HepG2 (cell line): ENCODE results near the gene CD6.

Source experiments
- CTCF ChIP-seq: sonication (generic); formaldehyde crosslinking; IDR thresholded peaks from 2 replicates; pipeline ENCODE4 v1.5.0; 2020; ENCODE audit warnings: mild to moderate bottlenecking, missing genetic modification reagents, moderate library complexity
- ZNF121 ChIP-seq: sonication (generic); formaldehyde crosslinking; IDR thresholded peaks from 2 replicates; pipeline ENCODE4 v1.5.0; 2020; ENCODE audit warnings: mild to moderate bottlenecking, missing genetic modification reagents

- TF ChIP-seq CTCF (CRISPR knock-in tag) (no peak), ZNF121 (CRISPR knock-in tag) (no peak)
Observed at GRCh38 chr11:61024938-61025820, 53.7 kb downstream of the CD6 start.
